ENCODE measurements around the gene SH3TC1. TPM values are rescaled to one million over a fixed set of nuclear protein-coding genes. Genes with fewer than 3 reads are reported as not detected.

SH3TC1 gene
- total RNA-seq, 1 donor from 2014 or later: 16.5 TPM

DNA sequence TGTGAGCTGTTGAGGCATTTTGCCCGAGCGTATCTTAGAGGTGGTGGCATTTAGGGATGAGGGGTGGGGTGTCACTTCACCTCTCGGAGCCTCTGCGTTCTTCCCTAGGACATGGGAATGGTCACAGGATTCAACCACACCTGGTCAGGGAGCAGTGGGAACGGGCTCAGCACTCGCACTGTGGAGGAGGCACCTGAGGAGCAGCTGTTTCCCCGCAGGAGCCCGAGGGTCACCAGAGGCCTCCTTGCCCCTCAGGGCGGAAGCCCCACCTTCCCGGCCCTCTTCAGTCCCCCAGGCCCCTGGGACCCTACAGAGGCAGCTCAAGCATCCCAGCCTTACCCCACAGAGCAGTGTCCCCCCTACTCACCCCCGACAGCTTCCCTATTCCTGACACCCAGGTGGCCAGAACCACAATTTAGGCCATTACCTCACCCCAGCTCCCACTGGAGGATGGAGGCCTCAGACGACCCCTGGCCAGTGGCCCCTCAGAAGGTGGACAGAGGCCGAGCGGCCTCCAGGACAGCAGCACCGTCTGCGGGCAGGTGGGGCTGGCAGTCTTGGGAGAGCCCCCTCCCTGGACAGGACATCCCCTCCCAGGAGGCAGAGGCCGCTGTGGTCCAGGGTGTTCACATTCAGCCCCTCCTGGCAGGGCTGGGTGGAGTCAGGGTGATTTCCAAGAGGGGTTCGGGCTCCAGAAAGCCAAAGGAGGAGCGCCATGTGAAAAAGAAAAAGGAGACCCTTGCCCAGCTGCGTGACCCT, 66.3 kb downstream of the SH3TC1 start:
- no peak for DNase-seq

DNA sequence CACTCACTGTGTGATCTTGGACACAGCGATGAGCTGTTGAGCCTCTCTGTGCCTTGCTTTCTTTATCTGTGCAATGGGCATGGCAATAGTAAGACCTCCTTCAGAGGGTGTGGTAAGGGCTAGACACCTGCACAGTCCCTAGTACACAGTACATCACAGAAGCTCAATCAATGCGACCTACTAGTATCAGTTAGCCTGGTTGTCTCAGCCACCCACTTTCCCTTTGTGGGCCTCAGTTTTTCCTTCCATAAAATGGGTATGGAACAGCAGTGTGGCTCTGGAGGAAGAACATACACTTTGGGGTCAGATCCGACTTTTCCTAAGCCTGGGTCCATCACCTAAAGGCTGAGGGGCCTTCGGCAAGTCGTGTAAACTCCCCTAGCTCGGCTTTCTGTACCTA, 67.0 kb downstream of the SH3TC1 start:
- no peak for DNase-seq

DNA sequence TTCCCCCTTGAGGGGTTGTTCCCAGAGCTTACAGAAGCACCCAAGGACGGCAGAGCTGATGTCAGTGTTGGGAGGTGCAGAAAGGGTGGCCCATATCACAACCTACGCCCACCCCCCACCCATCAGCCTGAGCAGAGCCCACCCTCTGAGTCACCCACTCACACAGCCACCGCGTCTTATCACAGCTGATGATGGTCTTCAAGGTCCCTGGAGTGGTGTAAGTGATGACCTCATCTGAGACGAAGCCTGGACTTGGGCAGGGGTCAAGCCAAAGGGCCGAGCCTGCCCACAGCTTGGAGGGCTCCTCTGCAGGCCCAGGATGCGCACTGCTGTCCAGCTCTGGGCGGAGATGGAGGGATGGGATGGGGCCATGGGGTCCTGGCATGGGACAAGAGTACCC, 67.4 kb downstream of the SH3TC1 start:
- no peak for DNase-seq

DNA sequence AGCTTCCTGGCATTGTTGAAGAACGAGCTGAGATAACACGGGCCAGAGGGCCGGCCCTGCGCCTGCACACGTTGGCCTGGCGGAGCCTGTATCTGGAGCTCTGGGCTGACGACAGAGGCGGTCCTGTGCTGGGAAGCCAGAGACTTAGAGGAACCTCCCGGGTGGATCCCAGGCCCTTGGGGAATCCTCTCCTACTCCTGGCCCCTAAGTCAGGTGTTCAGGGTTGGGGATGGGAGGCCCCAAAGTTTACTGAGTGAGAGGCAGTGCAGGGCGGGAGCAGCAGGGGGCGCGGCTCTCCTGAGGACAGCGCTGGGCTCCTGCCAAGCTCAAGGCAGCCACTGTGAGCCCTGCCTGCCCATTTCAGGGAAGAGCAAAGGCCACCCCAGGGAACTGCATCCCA, 68.0 kb downstream of the SH3TC1 start:
- peak; percentile 23 for DNase-seq

DNA sequence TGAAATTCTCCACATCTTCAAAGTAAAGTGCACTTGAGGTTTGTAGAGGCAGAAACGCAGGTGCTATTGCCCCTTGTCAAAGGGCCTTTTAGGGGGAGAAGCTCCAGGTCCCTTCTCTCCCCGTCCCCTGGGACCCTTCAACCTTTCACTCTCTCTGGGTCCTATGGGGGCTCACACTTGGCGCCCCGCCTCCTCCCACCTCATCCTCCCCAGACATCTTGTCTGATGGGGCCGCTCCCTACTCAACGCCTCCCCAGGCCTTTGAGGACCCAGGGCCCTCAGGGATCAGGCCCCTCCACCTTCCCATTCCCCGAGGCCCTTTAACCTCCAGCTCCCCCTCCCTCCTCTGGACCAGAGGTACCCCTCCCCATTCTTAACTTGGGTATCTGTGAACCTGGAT, 69.1 kb downstream of the SH3TC1 start:
- DNase-seq: no peak

DNA sequence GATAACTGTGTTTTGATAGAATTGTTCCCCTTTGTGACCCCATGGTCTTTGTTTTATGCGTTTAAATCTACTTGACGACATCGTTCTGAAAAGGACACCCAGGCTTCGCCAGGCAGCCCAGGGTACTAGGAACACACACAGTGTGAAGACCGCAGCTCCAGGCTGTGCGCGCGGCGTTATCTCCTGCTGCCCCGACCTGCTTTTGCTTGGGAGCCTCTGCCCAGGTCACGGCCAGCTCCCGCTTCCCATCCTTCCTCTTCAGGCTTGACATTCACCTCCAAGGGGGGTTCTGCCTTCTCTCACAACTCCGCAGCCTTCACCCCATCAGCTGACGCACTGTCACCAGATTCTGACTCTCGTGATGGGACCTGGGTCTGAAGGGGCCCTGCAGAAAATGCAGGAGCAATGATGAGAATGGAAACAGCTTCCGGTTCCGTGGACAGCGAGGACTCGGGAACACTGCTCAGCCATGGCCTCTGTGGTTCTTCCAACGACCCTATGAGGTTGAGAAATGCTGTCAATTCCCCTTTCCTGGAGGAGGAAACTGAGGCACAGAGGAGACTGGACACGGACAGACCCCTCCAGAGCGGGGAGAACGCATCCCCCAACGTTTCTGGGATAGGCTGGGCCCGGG, 69.9 kb downstream of the SH3TC1 start:
- no peak for DNase-seq

DNA sequence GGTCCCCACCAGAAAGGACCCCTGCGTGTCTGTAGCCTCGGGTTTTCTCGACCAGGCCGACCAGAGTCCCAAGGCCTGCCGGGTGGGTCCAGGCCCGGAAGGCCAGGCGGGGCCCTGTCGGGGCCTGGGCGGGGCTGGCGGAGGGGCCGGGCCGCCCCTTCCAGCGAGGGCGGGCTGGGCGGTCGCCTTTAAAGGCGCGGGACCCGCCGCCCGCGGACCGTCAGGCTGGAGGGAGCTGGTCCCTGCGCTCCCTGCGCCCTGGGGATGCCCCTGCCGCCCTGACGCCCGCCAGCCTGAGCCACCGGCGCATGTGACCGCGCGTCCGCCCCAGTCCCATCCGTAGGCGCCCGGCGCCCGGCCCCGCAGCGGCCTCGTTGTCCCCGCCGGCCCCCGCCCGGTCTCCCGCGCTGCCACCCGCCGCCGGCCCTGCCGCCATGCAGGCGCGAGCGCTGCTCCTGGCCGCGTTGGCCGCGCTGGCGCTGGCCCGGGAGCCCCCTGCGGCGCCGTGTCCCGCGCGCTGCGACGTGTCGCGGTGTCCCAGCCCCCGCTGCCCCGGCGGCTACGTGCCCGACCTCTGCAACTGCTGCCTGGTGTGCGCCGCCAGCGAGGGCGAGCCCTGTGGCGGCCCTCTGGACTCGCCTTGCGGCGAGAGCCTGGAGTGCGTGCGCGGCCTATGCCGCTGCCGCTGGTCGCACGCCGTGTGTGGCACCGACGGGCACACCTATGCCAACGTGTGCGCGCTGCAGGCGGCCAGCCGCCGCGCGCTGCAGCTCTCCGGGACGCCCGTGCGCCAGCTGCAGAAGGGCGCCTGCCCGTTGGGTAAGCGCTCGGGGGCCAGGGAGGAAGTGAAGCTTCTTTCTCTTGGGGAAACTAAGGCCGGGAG, 70.7 kb downstream of the SH3TC1 start, which contains the start of gene HTRA3:
Gene HTRA3 (plus strand): TSS at position 220 of the 883 bp plus-strand sequence. CDS start 215 bp downstream, at position 435.
- peak; percentile 23 for DNase-seq

DNA sequence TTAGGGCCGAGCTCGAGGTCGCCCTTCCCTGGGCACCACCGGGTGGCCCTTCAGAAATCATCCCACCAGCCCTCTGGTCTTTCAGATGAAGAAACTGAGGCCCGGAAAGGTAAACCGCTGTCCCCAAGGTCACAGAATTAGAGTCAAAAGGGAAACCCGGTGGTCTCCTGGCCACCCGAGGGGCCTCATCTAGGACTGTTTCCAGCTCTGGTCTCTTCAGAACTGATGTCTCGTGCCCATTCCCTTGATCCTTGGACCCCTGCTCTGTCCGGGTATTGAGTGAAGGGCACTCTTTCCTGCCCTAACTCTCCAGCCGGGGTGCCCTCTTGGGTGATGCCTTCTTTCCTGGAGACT, 71.3 kb downstream of the SH3TC1 start:
- DNase-seq: no peak

DNA sequence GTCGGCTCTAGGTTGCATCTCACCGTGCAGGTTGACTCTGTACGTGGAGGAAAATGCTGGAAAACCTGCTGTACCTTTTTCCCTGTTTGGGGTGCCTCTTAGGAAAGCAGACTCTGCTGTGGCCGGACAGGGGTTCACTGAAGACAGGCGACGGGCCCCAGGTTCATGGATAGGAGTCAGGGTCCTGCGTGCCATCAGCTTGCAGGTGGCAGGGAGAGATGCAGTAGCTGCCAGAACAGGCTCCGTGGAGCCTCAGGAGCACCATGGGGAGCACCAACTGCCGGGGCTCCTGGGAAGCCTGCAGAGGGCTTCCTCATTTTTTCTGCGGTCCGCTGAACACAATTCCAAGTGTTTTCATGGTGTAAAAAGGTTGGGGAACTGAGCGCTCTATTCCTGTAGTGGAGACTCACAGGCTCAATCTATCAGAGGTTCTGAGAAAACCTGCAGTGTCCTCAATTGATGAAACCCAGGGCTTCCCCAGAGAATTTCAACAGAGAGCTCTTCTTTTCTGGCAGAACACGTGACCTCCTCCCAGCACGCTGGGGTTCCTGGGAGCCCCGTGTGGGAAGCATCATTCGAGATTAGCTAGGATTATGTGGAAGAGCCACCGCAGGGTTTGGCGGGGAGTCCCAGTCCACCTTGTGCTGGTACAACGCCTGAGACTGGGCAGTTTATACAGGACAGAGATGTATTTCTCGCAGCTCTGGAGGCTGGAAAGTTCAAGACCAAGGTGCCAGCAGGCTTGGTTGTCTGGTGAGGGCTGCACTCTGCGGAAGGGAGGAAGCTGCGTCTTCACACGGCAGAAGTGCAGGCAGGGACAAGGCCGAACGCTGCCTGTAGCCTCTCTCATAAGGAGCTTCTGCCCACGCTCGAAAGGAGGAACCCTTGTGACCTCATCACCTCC, 72.1 kb downstream of the SH3TC1 start:
- DNase-seq: no peak

DNA sequence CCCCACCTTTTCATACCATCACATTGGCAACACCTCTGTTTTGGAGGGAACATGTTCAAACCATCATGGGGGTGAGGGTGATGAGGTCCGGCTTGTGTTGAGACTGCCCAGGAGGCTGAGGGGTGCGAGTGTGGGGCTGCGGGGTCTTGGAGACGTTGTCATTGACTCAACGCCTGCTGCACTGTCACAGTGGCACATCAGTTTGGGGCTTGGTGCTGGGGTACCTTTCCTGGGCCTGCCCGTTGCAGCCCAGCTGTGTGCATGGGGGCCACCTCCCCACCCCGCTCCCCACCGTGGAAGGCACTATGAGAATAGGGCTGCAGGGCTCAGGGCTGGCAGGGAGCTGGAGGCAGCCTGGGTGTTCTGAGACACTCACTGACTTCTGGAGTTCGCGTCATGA, 72.7 kb downstream of the SH3TC1 start:
- no peak for DNase-seq

DNA sequence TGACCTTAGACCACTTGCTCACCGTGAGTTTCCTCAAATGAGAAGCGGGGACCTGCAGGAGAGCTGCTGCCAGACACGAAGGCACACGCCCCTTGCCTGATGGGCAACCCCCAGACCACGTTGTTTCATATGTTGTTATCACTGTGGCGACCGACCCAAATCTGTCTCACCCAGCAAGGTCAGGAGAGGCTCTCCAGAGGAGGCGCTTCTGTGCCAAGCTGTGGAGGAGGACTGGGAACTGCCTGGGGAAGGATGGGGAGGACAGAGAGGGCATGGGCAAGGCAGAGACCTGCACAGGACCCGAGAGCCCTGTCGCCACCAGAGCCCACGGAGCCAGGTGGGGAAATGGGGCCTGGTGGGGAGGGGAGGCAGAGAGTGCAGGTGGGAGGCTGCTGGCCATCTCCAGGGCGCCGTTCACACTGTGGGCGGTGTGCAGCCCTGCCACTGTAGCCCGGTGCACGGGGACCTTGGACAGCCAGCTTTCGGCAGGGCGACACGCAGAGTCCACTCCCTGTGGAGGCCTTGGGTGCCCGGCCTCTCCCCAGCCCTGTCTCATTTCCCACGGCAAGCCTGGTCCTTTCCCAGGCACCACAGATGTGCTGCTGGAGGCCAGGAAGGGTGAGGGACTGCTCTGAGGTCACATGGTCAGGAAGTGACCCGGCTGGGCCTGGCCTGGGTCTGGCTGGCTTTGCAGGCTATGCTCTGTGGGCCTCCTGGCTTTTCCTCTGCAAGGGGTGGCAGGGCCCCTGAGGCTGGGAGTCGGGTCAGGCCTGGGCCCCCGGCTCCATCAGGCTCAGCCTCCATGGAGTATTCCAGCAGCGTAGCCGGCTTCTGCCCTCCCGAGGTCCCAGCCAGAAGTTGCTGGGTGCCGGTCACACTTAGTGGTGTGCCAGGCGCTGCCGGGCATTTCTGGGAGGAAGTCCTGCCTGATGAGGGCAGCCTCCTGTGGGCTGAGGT, 73.7 kb downstream of the SH3TC1 start:
- no peak for DNase-seq

DNA sequence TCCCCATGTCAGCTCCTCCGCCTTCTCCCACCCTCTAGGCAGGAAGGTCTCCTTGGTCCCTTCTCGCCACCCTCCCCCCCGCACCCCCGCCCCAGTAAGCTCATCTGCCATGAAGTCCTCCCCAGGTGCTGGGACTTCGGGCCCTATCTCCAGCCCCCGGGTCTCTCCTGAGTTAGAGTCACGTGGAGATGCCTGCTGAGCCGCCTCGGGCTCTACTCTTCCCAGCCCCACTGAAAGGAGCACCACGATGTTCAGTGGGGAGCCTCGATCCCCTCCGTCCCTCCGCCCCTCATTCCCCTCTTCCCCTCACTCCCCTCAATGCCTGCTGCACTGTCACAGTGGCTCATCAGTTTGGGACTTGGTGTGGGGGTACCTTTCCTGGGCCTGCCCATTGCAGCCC, 74.4 kb downstream of the SH3TC1 start:
- DNase-seq: no peak

DNA sequence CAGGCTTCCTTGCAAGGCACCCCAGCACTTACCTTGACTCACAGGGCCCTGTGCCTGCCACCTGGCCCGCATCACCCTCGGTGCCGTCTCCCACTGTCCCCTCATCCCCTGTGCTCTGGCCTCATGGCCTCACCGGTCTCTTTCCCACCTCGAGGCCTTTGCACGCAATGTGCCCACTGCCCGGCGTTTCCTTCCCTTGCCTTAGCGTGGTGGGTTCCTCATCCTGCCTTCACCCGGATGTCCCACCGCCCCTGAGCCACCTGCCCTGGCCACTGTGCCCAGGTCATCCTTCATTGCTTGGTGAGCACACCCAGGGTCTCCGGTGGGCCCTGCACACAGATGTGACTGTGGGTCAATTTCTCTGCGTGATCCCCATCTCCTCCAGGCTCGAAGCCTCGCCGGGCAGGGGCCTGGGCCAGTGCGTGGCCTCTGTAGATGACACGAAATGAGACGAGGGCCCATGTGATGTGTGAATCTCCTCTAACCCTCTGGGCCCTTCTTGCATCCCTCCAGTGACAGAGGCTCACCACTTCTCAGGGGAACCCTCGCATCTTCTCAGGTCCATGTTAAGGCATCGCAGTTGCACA, 75.1 kb downstream of the SH3TC1 start:
- no peak for DNase-seq

DNA sequence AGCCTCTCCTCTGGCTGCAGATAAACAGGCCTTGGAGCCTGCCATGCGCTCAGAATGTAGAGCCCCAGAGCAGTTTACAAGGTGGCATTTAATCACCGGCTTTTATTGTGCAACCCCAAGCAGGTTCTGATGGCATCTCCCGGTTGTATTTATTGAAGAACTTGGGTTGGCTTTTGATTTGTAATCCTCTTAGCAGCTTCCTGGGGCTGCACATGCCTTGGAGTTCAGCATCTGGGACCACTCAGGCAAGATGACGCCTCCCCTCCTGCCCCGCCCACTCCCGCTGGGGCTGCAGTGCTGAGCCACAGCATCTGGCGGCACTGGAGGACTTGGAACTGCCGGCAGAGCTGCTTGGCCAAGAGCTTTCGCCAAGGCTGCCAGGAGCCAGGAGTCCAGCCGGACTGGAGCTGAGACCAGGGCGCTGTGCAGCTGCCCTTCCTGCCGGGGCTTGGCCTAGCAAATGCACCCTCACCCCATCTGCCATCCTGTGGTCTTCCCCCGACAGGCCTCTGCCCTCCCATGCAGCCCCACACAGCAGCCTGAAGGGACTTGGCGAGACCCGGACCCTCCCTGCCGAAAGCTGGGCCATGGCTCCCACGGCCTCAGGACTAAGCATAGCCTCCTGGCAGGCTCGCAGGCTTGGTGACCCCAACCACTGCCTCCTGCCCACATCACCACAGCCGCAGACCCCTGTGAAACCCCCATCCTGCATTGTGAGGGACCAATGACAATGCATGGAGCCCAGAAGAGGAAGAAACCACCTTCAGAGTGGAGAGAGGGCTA, 75.9 kb downstream of the SH3TC1 start:
- DNase-seq: peak; percentile 91

DNA sequence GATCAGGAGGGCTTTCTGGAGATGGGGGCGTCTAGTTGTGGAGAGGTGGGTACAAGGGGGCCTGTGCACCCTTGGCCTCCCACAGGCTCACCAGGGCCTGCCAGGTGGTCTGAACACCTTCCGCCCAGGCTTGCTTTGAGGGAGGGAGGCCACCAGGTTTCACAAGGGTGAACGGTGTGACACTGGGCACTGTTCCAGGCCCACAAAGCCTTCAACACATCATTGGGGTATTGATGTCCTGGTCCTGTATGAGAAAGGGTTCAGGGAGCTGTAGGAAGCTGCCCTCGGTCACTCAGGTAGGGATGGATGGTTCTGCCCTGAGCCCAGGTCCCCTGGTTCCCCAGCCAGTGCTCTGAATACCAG, 76.4 kb downstream of the SH3TC1 start:
- DNase-seq: no peak

DNA sequence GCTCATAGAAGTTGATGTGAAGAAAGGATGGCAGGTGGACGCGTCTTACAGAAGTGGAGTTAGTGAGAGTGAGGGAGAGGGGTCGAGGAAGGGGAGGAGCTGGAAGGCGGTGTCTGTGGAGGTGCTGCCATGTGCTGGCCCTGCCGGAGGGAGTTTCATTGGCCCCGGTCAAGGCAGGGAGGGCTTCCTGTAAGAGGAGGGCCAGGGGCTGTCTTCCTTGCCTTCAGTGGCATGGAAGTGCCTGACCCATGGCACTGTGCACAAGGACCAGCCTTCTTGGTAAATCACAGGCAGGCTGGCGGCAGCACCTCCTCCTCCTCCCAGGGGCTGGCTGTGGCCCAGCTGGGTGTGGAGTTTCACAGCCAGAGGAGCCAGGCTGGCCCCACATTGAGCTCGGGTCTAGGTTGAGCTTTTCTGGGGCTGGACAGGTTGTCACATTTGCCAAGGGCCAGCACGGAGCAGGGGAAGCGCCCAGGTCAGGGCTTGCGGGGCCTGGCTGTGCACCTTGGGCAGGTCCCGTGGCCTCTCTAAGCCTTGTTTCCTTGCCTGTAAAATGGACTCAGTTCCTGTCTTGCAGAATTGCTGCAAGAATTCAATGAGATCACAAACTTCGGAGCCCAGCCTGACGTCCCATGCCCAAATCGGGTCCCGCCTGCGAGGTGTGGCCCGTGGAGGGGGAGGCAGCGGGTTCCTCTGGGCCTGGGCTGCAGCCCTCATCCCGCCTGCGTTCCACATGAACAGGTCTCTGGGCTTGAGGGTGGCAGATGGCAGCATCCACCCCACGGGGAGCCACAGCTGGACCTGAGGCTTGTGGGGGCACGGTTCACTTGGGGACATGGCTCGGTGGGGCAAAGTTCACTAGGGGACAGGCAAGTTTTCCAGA, 77.5 kb downstream of the SH3TC1 start:
- DNase-seq: peak; percentile 38

DNA sequence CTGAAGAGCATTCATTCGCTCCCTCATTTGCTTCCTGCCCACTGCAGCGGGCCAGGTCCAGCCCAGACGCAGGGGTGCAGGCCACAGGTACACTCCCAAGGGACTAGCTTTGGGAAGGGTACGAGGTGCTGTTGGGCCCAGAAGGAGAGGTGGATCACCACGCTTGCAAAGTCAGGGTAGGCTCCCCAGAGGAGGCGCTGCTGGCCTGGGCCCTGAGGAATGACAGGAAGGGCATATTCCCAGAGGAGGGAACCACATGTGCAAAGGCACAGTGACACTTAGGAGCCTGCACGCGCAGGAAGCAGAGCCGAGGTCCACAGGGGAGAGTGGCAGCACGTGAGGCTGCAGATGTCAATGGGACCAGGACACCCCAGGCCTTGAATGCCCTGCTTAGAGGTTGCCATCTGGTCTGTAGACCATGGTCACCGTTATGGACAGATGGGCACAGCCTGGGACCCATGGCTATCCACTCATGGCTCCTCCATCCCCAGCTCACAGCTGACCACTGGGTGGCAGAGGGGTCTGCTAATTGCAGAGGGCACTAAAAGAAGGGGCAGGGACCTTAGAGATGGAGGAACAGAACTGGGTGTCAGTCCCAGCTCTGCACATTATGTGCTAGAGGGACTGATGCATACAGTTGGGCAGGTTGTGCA, 78.4 kb downstream of the SH3TC1 start:
- DNase-seq: no peak

DNA sequence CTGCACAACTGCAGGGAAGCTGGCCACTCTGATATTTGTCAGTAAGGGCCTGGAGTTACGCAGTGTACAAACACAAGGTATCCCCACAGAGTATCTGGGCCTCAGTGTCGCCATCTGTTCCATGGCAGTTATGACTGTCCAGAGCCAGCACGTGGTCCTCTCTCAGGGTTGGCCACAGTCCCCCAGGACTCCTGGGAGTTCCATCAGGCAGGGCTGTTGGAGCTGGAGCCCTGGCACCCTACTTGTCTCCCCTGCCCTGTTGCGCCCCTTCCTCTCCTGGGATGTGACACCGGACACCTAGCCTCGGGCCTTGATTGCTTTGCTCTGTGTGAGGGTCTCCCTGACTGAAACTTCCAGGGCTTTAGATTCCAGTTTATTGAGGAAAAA, 78.9 kb downstream of the SH3TC1 start:
- DNase-seq: no peak

Data from skin of body (tissue), 2 donors.